ENCODE data around the gene HCST.
"Not testable (repeated sequence)": the region's sequence is repeated elsewhere in the genome, so short reads cannot be mapped to it uniquely, and the experiment has no call there.

Gene HCST, protein sequence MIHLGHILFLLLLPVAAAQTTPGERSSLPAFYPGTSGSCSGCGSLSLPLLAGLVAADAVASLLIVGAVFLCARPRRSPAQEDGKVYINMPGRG

DNA sequence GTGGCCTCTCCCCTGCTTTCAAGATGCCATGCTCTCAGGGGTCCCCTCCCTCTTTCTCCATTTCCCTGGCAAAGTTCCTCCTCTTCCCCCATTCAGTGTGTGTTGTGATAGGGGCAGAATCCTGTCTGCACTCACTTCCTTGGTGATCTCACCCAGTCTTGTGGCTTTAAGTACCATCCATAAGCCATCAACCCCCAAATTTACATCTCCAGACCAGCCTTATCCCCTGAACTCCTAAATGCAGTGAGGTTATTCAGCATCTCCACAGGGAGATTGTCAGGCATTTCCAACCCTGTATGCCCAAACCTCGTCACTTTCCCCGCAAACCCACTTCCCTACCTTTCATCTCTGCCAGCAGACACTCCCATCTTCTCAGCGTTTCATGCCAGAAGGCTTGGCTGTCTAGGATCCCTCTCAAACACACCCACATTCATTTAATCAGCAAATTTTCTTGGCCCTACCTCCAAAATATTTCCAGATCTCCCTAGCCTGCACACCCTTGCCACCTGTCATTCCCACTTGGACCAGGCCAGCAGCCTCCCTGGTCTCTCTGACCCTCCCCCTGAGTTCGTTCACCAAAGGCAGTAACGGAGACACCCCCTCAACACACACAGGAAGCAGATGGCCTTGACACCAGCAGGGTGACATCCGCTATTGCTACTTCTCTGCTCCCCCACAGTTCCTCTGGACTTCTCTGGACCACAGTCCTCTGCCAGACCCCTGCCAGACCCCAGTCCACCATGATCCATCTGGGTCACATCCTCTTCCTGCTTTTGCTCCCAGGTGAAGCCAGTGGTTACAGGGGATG is at the start of gene HCST:
Gene HCST, plus strand, starts transcription at position 676 of the 808 bp plus-strand sequence. Its CDS starts 65 bp downstream, at position 741.
- no peak for DNase-seq (ENCODE audit: low read depth)

DNA sequence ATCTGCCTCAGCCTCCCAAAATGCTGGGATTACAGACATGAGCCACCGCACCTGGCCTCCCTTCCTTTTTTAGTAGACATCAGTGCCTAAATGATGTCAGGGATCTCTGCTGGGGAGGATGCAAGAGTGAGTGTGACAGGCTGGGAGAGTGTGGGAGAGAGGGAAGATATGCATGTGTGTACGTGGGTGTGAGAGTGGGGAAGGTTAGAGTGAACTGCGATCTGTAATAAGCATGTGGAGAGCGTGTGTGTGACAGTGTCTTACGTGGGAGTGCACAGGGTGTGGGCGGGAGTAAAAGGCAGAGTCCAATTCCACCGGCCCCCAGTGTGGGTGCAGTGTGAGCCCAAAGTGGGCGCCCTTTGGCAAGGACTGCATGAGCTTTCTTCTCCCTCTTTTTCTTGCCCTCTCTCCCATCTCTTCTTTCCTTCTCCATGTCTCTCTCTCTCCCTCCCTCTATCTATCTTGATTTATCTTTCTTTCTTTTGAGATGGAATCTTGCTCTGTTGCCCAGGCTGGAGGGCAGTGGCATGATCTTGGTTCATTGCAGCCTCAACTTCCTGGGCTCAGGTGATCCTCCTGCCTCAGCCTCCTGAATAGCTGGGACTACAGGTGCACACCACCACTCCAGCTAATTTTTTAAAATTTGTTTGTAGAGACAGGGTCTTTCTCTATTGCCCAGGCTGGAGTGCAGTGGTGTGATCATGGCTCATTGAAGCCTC is 49.1 kb upstream of the HCST start:
- no peak for DNase-seq (ENCODE audit: low read depth)

DNA sequence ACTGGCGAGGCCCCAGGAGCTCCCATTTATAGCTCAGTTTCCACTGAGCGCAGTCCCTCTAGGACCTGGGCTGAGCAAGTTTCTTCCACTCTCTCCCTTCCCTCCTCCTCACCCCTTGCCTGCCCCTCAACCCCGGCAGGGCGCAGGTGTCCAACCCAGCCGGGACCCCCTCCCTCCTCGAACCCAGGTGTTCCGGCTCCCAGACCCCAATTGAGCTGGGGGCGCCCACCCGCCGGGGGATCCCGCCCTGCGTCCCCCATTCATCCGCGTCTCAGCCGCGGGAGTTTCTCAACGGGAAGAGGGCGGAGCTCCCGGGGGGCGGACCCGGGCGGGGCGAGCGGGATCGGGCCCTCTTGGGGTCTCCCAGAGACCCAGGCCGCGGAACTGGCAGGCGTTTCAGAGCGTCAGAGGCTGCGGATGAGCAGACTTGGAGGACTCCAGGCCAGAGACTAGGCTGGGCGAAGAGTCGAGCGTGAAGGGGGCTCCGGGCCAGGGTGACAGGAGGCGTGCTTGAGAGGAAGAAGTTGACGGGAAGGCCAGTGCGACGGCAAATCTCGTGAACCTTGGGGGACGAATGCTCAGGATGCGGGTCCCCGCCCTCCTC is 45.7 kb upstream of the HCST start, which contains the start of gene KIRREL2:
Gene KIRREL2, plus strand, starts transcription at position 366 of the 604 bp plus-strand sequence. Its CDS starts 209 bp downstream, at position 575.
- no peak for DNase-seq (ENCODE audit: low read depth)

DNA sequence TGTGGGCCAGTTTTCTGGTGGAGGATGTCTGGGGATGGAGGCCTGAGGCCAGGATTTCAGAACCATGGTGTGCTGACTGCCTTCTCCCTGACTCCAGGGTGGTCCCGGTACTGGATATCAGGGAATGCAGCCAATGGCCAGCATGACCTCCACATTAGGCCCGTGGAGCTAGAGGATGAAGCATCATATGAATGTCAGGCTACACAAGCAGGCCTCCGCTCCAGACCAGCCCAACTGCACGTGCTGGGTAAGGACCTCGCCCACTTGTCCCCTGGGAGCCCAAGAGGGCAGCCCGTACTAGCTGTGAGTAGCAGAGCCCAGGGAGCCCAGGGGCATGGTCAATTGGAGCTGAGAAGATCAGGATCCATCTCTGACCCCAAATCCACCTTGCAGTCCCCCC is 44.0 kb upstream of the HCST start:
- no peak for DNase-seq (ENCODE audit: low read depth)

DNA sequence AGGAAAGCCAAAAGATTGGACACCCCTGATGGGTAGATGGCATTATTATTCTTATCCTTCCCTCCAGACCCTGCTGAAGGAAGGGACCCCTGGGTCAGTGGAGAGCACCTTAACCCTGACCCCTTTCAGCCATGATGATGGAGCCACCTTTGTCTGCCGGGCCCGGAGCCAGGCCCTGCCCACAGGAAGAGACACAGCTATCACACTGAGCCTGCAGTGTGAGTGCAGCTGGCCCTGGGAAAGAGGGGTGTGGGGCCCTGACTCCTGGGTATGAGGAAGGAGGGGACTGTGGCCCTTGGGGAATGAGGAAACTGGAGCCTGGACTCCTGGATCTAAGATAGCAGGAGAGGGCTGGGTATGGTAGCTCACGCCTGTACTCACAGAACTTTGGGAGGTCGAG is 42.9 kb upstream of the HCST start:
- DNase-seq (ENCODE audit: low read depth): no peak

DNA sequence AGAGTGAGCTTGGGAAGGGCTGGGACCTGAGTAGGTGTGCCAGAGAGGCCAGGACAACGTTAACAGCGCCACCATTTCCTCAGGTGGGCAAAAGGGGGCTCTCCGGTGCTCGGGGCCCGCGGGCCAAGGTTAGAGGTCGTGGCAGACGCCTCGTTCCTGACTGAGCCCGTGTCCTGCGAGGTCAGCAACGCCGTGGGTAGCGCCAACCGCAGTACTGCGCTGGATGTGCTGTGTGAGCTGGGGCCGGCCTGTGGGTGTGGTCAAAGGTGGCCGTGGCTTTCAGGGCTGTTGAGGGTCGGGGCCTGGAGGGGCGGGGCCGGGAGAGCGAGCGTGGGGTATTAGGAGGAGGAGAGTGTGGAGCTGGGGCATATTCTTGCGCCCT is 41.9 kb upstream of the HCST start:
- DNase-seq (ENCODE audit: low read depth): no peak

DNA sequence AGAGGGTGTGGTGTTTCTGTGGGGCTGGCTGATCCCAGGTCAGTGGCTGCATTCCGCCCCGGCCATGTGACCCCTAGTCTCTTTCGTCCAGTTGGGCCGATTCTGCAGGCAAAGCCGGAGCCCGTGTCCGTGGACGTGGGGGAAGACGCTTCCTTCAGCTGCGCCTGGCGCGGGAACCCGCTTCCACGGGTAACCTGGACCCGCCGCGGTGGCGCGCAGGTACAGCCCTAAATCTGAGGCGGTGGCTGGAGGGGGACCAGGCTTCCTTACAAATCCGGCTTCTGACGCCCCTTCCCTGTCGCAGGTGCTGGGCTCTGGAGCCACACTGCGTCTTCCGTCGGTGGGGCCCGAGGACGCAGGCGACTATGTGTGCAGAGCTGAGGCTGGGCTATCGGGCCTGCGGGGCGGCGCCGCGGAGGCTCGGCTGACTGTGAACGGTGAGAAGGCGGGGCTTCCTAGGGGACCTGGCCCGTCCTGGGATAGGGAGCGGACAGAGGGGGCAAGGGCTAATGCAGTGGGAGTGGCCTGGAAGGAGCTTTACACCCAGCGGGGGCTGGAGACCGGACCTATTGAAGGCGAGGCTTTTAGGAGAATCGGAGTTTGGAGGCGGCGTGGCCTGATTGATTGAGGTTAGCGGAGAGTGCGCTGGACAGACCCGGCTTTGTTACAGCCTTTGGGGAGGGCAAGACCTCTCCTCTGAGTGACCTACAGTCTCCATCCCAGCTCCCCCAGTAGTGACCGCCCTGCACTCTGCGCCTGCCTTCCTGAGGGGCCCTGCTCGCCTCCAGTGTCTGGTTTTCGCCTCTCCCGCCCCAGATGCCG is 41.3 kb upstream of the HCST start:
- no peak for DNase-seq (ENCODE audit: low read depth)

DNA sequence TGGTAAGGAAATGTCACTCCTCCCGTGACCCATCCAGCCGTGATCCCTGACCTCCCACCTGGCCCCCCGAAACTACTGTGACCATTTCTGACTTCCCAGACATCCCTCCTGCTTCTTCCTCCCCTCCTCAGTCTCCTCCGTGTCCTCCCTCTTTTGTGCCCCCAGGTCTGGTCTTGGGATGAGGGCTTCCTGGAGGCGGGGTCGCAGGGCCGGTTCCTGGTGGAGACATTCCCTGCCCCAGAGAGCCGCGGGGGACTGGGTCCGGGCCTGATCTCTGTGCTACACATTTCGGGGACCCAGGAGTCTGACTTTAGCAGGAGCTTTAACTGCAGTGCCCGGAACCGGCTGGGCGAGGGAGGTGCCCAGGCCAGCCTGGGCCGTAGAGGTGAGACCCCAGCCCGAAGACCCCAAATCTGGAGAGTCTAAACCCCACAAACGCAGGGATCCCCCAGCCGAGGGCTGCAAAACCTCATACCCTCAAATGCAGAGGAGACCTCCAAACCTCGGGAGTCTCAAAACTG is 40.6 kb upstream of the HCST start:
- no peak for DNase-seq (ENCODE audit: low read depth)

DNA sequence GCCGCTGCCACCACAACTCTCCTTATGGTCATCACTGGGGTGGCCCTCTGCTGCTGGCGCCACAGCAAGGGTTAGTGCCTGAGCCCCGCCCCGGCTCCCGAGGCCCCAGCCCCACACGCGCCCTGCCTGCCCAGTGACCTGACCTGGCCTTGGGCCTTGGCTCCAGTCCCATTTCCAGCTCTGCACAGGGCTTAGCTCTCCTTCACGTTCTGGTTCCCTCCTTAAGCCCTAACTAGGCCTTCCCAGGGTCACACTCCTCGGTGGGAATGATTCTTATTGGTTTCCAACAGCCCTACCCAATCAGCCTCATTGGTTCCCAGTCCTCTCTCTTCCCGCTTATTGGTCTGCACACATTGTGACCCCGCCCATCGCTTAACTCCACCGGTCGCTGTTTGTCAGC is 39.8 kb upstream of the HCST start:
- DNase-seq (ENCODE audit: low read depth): no peak

DNA sequence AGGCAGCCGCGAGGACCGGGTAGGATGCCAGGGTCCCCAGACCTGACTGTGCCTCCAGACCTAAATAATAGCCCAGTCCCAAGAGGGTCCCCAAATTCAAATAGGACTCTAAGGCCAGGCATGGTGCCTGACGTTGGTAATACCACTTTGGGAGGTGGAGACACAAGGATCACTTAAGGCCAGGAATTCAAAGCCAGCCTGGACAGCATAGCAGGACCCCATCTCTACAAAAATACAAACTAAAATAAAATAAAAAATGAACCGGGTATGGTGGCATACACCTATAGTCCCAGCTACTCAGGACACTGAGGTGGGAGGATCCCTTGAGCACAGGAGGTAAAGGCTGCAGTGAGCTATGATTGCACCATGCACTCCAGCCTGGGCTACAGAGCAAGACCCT is 39.3 kb upstream of the HCST start:
- DNase-seq (ENCODE audit: low read depth): no peak

DNA sequence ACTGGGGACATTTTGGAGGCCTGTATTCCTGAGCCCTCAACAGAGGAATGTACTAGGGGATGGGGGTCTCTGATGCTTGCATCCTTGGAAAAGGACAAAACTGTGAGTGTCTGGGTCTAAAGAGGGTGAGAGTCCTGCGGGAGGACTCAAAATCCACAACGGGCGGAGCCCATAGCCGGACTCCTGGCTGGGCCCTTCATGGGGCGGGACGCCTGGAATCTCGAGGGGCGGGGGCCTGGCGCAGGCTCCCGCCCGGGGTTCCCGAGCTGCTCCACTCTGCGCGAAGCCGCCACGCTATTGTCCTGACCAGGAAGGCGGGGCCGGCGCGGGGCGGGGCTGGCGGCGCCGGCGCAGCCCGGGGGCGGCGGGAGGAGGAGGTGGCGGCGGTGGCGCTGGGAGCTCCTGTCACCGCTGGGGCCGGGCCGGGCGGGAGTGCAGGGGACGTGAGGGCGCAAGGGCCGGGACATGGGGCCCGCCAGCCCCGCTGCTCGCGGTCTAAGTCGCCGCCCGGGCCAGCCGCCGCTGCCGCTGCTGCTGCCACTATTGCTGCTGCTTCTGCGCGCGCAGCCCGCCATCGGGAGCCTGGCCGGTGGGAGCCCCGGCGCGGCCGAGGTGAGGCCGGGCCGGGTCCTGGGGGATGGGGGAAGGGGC is 34.0 kb upstream of the HCST start, which contains the start of gene APLP1:
Gene APLP1, plus strand, starts transcription at position 403 of the 651 bp plus-strand sequence. Its CDS starts 63 bp downstream, at position 466.
- peak; percentile 48 for DNase-seq (ENCODE audit: low read depth)

DNA sequence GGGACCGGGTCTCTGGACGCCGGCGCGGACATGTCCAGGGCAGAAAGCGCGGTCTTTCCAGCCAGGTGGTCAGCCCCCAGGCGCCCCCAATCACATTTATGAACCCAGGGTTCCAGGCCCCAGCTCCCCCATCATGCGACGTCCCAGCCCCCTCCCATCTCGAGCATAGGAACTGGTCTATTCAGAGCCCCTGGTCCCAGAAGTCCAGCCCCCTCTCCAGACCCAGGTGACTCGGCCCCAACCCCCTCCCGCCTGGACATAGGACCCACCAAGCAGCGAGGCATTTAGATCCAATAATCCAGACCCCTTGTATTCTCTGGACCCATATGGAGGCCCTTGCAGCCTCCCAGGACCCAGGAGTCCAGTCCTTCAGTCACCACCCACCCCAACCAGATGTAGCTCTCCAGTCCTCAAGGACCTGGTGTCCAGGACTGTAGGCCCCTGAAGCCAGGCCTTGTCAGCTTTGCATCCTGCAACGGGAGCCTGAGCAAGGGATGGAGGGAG is 33.5 kb upstream of the HCST start:
- DNase-seq (ENCODE audit: low read depth): no peak

DNA sequence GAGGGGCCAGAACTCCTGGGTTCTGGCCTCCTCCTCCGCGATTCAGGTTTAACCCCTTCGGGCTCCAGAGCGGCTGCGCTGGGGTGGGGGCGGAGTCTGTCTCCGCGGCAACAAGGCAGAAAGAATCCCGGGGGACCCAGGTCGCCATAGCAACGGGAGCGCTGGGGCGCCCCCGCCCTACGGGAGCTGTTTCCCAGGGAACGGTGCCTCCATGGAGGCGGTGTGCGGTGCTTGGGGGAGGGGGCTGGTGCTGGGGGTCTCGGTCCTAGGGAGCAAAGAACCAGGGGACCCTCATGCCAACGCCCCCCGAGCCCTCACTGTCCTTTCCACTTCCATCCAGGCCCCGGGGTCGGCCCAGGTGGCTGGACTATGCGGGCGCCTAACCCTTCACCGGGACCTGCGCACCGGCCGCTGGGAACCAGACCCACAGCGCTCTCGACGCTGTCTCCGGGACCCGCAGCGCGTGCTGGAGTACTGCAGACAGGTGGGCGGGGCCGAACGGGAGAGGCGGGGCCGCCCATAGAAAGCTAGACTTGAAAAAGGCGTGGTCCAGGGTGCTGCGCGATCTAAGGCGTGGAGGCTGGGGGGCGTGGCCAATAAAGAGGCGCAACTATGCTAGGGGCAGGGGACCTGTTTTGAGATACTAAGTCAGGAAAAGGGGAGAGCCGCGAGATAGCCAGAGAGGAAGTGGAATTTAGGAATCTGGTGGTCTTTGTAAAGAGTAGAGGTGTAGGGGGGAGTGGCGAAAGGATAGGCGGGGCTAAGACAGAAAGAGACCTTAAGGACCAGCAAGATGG is 32.8 kb upstream of the HCST start:
- peak; percentile 46 for DNase-seq (ENCODE audit: low read depth)

DNA sequence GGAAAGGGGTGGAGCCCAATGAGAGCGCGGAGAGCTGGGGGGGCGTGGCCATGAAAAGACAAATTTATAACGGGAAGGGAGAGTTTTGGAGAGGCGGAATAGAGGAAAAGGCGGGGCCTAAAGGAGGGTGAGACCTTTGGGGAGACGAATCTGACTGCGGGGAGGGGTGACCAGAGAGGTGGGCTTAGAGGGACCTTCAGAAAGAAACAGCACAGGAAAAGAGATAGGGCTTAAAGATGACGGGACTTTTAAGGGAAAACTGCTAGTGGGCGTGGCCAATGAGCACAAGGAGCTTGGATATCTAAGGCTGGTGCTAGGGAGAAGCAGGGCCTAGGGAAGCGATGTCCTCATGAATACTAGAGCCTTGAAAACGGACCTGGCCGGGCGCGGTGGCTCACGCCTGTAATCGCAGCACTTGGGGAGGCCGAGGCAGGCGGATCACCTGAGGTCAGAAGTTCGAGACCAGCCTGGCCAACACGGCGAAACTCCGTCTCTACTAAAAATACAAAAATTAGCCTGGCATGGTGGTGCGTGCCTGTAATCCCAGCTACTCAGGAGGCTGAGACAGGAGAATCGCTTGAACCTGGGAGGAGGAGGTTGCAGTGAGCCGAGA is 32.1 kb upstream of the HCST start:
- not testable (repeated sequence) for DNase-seq (ENCODE audit: low read depth)

DNA sequence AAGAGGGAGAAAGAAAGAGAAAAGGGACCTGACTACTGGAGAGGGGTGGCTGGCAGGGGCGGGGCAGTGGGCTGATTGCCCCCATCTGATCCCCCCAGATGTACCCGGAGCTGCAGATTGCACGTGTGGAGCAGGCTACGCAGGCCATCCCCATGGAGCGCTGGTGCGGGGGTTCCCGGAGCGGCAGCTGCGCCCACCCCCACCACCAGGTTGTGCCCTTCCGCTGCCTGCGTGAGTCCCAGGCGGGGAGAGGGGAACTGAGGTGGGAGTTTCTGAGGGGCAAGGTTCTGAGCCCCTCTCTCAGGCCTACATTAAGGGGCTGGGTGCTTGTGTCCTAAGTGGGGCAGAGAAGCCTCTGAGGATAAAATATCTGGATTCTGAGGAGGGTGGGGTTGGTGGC is 31.5 kb upstream of the HCST start:
- DNase-seq (ENCODE audit: low read depth): no peak

DNA sequence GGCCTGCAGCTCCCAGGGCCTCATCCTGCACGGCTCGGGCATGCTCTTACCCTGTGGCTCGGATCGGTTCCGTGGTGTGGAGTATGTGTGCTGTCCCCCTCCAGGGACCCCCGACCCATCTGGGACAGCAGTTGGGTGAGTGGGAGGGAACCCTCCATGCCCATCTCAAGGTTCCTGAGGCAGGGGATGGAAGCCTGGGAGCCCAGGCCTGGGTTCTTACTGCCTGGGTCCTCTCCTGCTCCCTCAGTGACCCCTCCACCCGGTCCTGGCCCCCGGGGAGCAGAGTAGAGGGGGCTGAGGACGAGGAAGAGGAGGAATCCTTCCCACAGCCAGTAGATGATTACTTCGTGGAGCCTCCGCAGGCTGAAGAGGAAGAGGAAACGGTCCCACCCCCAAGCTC is 30.7 kb upstream of the HCST start:
- DNase-seq (ENCODE audit: low read depth): no peak

DNA sequence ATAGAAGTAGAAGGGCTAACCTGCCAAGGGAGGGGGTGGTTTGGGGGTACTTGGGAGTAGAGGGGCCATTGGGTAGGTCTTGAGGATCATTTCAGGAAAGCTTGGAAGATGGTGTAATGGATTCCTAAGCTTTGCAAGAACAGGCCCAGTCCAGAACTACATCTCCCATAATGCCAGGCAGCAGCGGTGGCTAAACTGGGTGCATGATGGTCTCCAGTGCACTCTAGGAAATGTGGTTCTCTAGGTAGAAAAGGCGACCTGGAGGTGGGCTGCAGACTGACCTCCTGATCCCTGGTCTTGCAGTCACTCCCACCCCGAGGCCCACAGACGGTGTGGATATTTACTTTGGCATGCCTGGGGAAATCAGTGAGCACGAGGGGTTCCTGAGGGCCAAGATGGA is 30.1 kb upstream of the HCST start:
- no peak for DNase-seq (ENCODE audit: low read depth)

DNA sequence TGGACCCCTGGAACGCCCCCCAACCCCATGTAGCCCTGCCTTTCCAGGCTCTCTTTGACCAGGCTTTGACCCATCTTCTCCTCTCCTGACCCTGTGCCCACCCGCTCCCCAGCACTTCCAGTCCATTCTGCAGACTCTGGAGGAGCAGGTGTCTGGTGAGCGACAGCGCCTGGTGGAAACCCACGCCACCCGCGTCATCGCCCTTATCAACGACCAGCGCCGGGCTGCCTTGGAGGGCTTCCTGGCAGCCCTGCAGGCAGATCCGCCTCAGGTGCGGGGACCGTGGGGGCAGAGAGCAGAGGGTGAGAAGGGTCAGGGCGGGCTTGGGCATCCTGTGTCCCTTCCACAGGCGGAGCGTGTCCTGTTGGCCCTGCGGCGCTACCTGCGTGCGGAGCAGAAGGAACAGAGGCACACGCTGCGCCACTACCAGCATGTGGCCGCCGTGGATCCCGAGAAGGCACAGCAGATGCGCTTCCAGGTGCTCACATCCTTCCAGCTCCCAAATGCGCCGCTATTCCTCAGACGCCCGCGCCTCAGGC is 27.9 kb upstream of the HCST start:
- DNase-seq (ENCODE audit: low read depth): no peak

DNA sequence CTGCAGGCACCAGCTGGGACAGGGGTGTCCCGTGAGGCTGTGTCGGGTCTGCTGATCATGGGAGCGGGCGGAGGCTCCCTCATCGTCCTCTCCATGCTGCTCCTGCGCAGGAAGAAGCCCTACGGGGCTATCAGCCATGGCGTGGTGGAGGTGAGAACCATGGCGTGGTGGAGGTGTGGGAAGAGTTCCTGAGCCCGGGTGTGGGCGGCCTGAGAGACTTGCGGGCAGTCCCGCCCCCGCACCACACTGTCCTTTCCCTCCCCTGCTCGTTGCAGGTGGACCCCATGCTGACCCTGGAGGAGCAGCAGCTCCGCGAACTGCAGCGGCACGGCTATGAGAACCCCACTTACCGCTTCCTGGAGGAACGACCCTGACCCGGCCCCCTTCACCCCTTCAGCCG is 23.3 kb upstream of the HCST start:
- DNase-seq (ENCODE audit: low read depth): no peak

All from activated gamma-delta T cell treated with anti-CD3 and anti-CD28 coated beads, Interleukin-2, amount 50 U/mL, for 16 hours (primary cell).